MCF 10A (cell line): ENCODE data around the gene NLRP7. TPM values are rescaled to one million over a fixed set of nuclear protein-coding genes. Genes with fewer than 3 reads are reported as not detected.
A peak's percentile ranks its signal among the peaks of the same experiment; 100 is the strongest.
"Not testable (repeated sequence)": the region's sequence is repeated elsewhere in the genome, so short reads cannot be mapped to it uniquely, and the experiment has no call there.

Source experiments
- BruUV-seq: library from RNA; stranded (reverse); fragments of 400-500 nt; replicated peaks from 2 replicates; lab custom pipeline; 2021; lab: Mats Ljungman, UMichigan
- CTCF ChIA-PET: fragments of 300-600 bp; sonication (Branson Sonifier 250); formaldehyde crosslinking; extraction: SDS; loops from one replicate; lab custom pipeline; 2021; ENCODE audit warnings: antibody characterized with exemption, inconsistent platforms; lab: Yijun Ruan, JAX
- POLR2A ChIA-PET: fragments of 300-600, 350-650 bp; sonication (Branson Sonifier 250); formaldehyde crosslinking; extraction: SDS; loops from one replicate; lab custom pipeline; 2020; ENCODE audit warnings: antibody characterized with exemption, inconsistent platforms; lab: Yijun Ruan, JAX
- DNase-seq: peaks from one replicate; pipeline ENCODE4 v3.0.0-alpha.2; 2018; ENCODE audit not compliant: unreplicated experiment
- H3K27ac Mint-ChIP-seq: one replicate; pipeline ENCODE4 v1.8.0; 2022; ENCODE audit warnings: mild to moderate bottlenecking, low read depth, mixed read lengths; ENCODE audit not compliant: unreplicated experiment
- H3K27me3 Mint-ChIP-seq: one replicate; pipeline ENCODE4 v1.8.0; 2022; ENCODE audit warnings: mixed read lengths; ENCODE audit not compliant: insufficient read depth, unreplicated experiment
- H3K36me3 Mint-ChIP-seq: one replicate; pipeline ENCODE4 v1.8.0; 2022; ENCODE audit warnings: mild to moderate bottlenecking, moderate library complexity, mixed read lengths; ENCODE audit not compliant: insufficient read depth, unreplicated experiment
- H3K4me1 Mint-ChIP-seq: one replicate; pipeline ENCODE4 v1.8.0; 2022; ENCODE audit warnings: mixed read lengths; ENCODE audit not compliant: insufficient read depth, unreplicated experiment
- H3K4me3 Mint-ChIP-seq: one replicate; pipeline ENCODE4 v1.8.0; 2022; ENCODE audit warnings: mild to moderate bottlenecking, moderate library complexity, mixed read lengths; ENCODE audit not compliant: unreplicated experiment
- H3K9me3 Mint-ChIP-seq: one replicate; pipeline ENCODE4 v1.8.0; 2022; ENCODE audit warnings: mixed read lengths; ENCODE audit not compliant: unreplicated experiment
- intact Hi-C: fragments of 100-400 bp; cut with micrococcal nuclease; formaldehyde crosslinking; loops from 2 replicates; pipeline ENCODE4 v1.14.1; 2022
- total RNA-seq: library from RNA; stranded (reverse); gene quantifications from 2 replicates; pipeline ENCODE4 v1.2.3, GENCODE V29; 2022
- TF ChIP-seq, protein P1 (sequence below): fragments of 200-600 bp; IDR thresholded peaks from one replicate; pipeline ENCODE4 v1.8.0; 2022; ENCODE audit warnings: antibody characterized with exemption, mild to moderate bottlenecking; ENCODE audit not compliant: unreplicated experiment

The NLRP7 gene
- total RNA-seq, 1 experiment from 2014 or later = not detected

- CTCF ChIA-PET = interaction anchor here (0.5 kb wide), 1 partner anchor 1296 kb away, joined by 4 read pairs; no protein-coding TSS in a partner anchor
- BruUV-seq = no TSS peak
- TF ChIP-seq, protein P1, sequence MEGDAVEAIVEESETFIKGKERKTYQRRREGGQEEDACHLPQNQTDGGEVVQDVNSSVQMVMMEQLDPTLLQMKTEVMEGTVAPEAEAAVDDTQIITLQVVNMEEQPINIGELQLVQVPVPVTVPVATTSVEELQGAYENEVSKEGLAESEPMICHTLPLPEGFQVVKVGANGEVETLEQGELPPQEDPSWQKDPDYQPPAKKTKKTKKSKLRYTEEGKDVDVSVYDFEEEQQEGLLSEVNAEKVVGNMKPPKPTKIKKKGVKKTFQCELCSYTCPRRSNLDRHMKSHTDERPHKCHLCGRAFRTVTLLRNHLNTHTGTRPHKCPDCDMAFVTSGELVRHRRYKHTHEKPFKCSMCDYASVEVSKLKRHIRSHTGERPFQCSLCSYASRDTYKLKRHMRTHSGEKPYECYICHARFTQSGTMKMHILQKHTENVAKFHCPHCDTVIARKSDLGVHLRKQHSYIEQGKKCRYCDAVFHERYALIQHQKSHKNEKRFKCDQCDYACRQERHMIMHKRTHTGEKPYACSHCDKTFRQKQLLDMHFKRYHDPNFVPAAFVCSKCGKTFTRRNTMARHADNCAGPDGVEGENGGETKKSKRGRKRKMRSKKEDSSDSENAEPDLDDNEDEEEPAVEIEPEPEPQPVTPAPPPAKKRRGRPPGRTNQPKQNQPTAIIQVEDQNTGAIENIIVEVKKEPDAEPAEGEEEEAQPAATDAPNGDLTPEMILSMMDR = no peak
- no peaks in the 10 kb centered on the region for H3K27me3 Mint-ChIP-seq
- no peak overlapping the region for H3K4me3 Mint-ChIP-seq
- no peak overlapping the region for H3K27ac Mint-ChIP-seq
- H3K36me3 Mint-ChIP-seq = no peaks in the 10 kb centered on the region
- intact Hi-C loops = no loop called here
- peak; percentile 10 for DNase-seq
- no peaks in the 10 kb centered on the region for H3K9me3 Mint-ChIP-seq
- no peaks in the 10 kb centered on the region for H3K4me1 Mint-ChIP-seq
- POLR2A ChIA-PET = no interaction called here
Observed at GRCh38 chr19:54955376-54955775, 8.0 kb upstream of the NLRP7 start.

DNA sequence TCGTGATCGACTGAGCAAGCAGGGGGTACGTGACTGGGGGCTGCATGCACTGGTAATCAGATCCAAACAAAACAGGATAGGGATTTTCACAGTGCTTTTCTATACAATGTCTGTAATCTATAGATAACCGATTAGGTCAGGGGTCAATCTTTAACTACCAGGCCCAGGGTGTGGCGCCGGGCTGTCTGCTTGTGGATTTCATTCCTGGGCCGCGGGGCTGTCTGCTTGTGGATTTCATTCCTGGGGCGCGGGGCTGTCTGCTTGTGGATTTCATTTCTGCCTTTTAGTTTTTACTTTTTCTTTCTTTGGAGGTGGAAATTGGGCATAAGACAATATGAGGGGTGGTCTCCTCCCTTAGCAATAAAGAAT, 6.0 kb upstream of the NLRP7 start:
- BruUV-seq, H3K36me3 Mint-ChIP-seq, CTCF ChIA-PET, H3K4me3 Mint-ChIP-seq, H3K9me3 Mint-ChIP-seq, H3K4me1 Mint-ChIP-seq, H3K27me3 Mint-ChIP-seq, DNase-seq, POLR2A ChIA-PET, intact Hi-C loops, H3K27ac Mint-ChIP-seq: not testable (repeated sequence)

DNA sequence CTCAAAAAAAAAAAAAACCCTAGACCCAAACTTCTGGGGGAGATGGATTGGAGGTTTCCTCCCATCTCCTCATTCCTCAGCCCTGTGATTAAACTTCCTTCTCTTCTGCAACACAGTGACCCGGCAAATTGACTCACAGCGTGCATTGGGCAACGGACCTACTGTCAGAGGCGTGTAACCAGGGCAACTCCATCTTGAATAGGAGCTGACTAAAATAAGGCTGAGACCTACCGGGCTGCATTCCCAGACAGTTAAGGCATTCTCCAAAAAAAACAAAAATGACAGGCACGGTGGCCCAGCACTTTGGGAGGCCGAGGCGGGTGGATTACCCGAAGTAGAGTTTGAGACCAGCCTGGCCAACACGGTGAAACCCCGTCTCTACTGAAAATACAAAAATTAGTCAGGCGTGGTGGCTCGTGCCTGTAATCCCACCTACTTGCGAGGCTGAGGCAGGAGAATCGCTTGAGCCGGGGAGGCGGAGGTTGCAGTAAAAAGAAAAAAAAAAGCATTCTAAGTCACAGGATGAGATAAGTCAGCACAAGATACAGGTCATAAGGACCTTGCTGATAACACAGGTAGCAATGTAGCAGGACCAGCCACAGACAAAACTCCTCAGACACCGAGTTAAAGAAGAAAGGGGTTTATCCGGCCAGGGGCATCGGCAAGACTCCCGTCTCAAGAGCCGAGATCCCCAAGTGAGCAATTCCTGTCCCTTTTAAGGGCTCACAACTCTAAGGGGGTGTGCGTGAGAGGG, 5.4 kb upstream of the NLRP7 start:
- BruUV-seq = no TSS peak
- Mint-ChIP-seq H3K4me3 (no peak overlapping the region), H3K4me1 (no peaks in the 10 kb centered on the region), H3K9me3 (no peaks in the 10 kb centered on the region), H3K27me3 (no peaks in the 10 kb centered on the region), H3K36me3 (no peaks in the 10 kb centered on the region), H3K27ac (no peak overlapping the region)
- TF ChIP-seq, protein P1 = no peak
- CTCF ChIA-PET = no interaction called here
- POLR2A ChIA-PET = no interaction called here
- intact Hi-C loops = no loop called here
- peak; percentile 86 for DNase-seq

DNA sequence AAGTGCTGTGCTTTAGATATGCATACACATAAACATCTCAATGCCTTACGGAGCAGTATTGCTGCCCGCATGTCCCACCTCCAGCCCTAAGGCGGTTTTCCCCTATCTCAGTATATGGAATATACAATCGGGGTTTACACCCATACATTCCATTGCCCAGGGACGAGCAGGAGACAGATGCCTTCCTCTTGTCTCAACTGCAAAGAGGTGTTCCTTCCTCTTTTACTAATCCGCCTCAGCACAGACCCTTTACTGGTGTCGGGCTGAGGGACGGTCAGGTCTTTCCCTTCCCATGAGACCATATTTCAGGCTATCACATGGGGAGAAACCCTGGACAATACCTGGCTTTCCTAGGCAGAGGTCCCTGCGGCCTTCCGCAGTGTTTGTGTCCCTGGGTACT, 3.2 kb upstream of the NLRP7 start:
- not testable (repeated sequence) for H3K4me1 Mint-ChIP-seq

DNA sequence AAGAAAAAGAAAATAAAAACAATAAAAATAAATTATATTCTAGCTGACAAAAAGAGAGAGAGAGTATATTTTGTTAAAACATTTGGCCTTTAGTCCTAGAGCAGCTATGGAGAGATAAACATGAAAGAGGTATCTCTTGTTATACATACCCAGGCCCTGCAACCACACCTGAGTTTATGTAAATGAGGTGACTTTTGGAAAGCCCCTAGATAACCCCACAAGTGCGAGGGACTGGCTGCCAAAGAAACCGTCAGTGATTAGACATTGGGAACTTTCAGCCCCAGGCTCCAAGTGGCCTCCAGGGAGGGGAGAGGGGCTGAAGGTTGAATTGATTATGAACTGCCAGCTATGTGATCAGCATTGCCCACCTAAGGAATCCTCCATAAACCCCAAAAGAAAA, 2.1 kb upstream of the NLRP7 start:
- BruUV-seq = no TSS peak
- Mint-ChIP-seq H3K4me1 (no peaks in the 10 kb centered on the region), H3K27me3 (no peaks in the 10 kb centered on the region), H3K27ac (no peak overlapping the region), H3K9me3 (no peaks in the 10 kb centered on the region), H3K4me3 (no peak overlapping the region), H3K36me3 (no peaks in the 10 kb centered on the region)
- CTCF ChIA-PET = no interaction called here
- TF ChIP-seq, protein P1 = no peak
- DNase-seq = no peak
- intact Hi-C loops = no loop called here
- POLR2A ChIA-PET = interaction anchor here (0.7 kb wide), 1 partner anchor 340 kb away, joined by 5 read pairs; no protein-coding TSS in a partner anchor

More for the DNA sequence above, 3.2 kb upstream of the NLRP7 start:
- H3K27ac Mint-ChIP-seq, H3K9me3 Mint-ChIP-seq, intact Hi-C loops, DNase-seq, H3K27me3 Mint-ChIP-seq, BruUV-seq, H3K36me3 Mint-ChIP-seq, H3K4me3 Mint-ChIP-seq, POLR2A ChIA-PET: not testable (repeated sequence)
- CTCF ChIA-PET = interaction anchor here (0.6 kb wide), 1 partner anchor 76 kb away, joined by 4 read pairs; no protein-coding TSS in a partner anchor

- H3K27ac Mint-ChIP-seq, H3K36me3 Mint-ChIP-seq, DNase-seq, H3K4me3 Mint-ChIP-seq, H3K4me1 Mint-ChIP-seq, intact Hi-C loops, H3K27me3 Mint-ChIP-seq, BruUV-seq, H3K9me3 Mint-ChIP-seq, CTCF ChIA-PET: not testable (repeated sequence)
- POLR2A ChIA-PET = interaction anchor here (0.7 kb wide), 1 partner anchor 495 kb away, joined by 4 read pairs; the partner anchor contains the start of gene LENG8
Observed at GRCh38 chr19:54943772-54944361, 3.5 kb downstream of the NLRP7 start.

GRCh38 chr19:54939538-54939937, 7.8 kb downstream of the NLRP7 start:
- intact Hi-C loops, H3K4me1 Mint-ChIP-seq, H3K4me3 Mint-ChIP-seq, POLR2A ChIA-PET, H3K36me3 Mint-ChIP-seq, BruUV-seq, H3K27ac Mint-ChIP-seq, H3K9me3 Mint-ChIP-seq, H3K27me3 Mint-ChIP-seq, DNase-seq: not testable (repeated sequence)
- CTCF ChIA-PET = interaction anchor here (0.9 kb wide), 1 partner anchor 265 kb away, joined by 3 read pairs; no protein-coding TSS in a partner anchor
